ENCODE data around the gene TAOK3. TPM values are rescaled to one million over a fixed set of nuclear protein-coding genes. Genes with fewer than 3 reads are reported as not detected.

TAOK3 gene
- total and polyA plus RNA-seq, 9 of the 15 experiments (the other 6 are each of a cell fraction or from before 2014, with no cell fraction given), result 24.3 to 83.5 (median 47.1) TPM

DNA sequence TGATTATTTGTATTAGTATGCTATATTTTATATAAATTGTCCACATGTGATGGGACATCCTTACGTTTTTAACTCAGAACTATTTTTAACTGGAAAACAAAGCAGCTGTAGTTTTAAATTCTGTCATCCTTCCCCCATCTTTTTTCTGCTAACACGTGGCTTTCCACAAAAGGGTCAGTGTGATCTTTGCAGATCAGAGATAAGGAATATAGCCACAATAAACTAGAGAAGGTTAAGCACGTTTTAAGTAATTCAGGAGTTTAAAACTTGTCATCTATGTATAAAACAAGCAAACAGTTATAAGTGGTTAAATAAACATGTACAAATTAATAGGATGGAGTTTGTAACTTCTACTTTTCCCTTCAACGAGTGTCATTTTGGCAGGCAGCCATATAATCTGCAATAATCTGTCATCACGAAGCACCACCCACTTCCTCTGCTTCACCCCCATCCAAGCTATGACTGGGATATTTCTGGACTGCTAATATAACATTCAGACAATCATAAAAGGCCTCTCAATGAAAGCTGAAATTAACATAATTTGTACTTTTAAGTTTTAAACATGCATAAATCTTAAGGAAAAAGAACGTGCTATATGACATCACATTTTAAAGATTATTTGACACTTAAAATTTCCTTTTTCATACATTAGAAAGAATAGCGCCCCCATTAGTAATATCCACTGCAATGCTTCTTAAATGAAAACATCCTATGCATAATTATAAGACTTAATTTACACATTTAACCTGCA, 15.3 kb downstream of the TAOK3 start:
- no TSS peak for BruUV-seq (replicated peaks)
- ChIA-PET POLR2A (interaction anchor here (0.6 to 4.7 kb wide), 12 partner anchors 11 to 1849 kb away, joined by 3 to 46 read pairs (median 4); partner anchors contain the start of genes SUDS3 and TAOK3), CTCF (ENCODE audit: low intra/inter-chr PET ratio) (no interaction called here)
- Histone ChIP-seq H3K36me3 (ENCODE audit: control insufficient read depth, insufficient read depth, low read length) (peaks cover 29% of the 10 kb centered on the region), H4K20me1 (replicated peaks; ENCODE audit: control insufficient read depth, insufficient read depth, low read length) (no peaks in the 10 kb centered on the region), H3K4me1 (replicated peaks in 1 of 2; ENCODE audit: control insufficient read depth in 2 of 2, insufficient read depth in 2 of 2, low read length in 2 of 2) (peaks cover 8 to 20% of the 10 kb centered on the region in 2 experiments; a peak in 3 of 5 replicates), H3K4me3 (peak overlapping the region; percentile 41), H2AFZ (ENCODE audit: low read depth, low read length) (peak overlapping the region; percentile 84), H3K79me2 (ENCODE audit: control insufficient read depth, insufficient read depth, low read length) (peaks cover 92% of the 10 kb centered on the region), H3K9me1 (ENCODE audit: control insufficient read depth, insufficient read depth, low read length) (no peaks in the 10 kb centered on the region), H3K9me3 (replicated peaks; ENCODE audit: control insufficient read depth, insufficient read depth, low read depth, low read length) (peaks cover 17% of the 10 kb centered on the region), H3K9ac (ENCODE audit: insufficient read depth in 1 of 2, low read depth in 2 of 2, low read length in 2 of 2) (peak overlapping the region in 1 of 2 experiments; percentile 87; a peak in 2 of 4 replicates), H3K4me2 (ENCODE audit: insufficient read depth, low read length) (peak overlapping the region; percentile 62), H3K27me3 (ENCODE audit: control insufficient read depth in 2 of 2, insufficient read depth in 2 of 2, low read length in 2 of 2) (no peaks in the 10 kb centered on the region), H3K27ac (ENCODE audit: extremely low read depth, low read depth, low read length) (peak overlapping the region; percentile 88)
- DNase-seq (ENCODE audit: extremely low read depth in 1 of 4, low spot score in 3 of 4), result peak; percentile 63 to 90 (median 80)
- in situ Hi-C loops (cut with MboI) (loop anchor here (25.0 kb wide), 1 partner anchor 170 kb away; no protein-coding TSS in a partner anchor), intact Hi-C loops (cut with micrococcal nuclease) (no loop called here)
- ATAC-seq, result peak; percentile 87
- peak; percentile 85 for FAIRE-seq
- 0% methylated on average over 7 of the region's 7 CpGs for WGBS (ENCODE audit: insufficient coverage, low coverage, missing lambda C conversion rate)
- no peak for TF ChIP-seq POU5F1 (IDR thresholded peaks at IDR 0.05; ENCODE audit: borderline replicate concordance, low read depth, low read length, partially characterized antibody)
- peak; percentile 46; the same call in 1 of the 2 replicates for TF ChIP-seq RNF2 (IDR thresholded peaks at IDR 0.05)
- no peak for TF ChIP-seq COPS2 (conservative IDR thresholded peaks at IDR 0.05)
- no peak for TF ChIP-seq ZNF143 (CRISPR knock-in tag; IDR thresholded peaks at IDR 0.05)
- no peak for TF ChIP-seq SRSF9 (IDR thresholded peaks at IDR 0.05; ENCODE audit: borderline replicate concordance, low read depth, low read length)
- peak; percentile 36; the same call in 1 of the 2 replicates for TF ChIP-seq MAFK (IDR thresholded peaks at IDR 0.05; ENCODE audit: low read length)
- no peak for TF ChIP-seq SIN3B (IDR thresholded peaks at IDR 0.05; ENCODE audit: low read depth)
- TF ChIP-seq TBP (optimal IDR thresholded peaks at IDR 0.05; ENCODE audit: low read depth, low read length), result peak; percentile 39
- TF ChIP-seq, protein P1, sequence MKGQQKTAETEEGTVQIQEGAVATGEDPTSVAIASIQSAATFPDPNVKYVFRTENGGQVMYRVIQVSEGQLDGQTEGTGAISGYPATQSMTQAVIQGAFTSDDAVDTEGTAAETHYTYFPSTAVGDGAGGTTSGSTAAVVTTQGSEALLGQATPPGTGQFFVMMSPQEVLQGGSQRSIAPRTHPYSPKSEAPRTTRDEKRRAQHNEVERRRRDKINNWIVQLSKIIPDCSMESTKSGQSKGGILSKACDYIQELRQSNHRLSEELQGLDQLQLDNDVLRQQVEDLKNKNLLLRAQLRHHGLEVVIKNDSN (CRISPR knock-in tag; IDR thresholded peaks at IDR 0.05), result no peak
- no peak for TF ChIP-seq ZNF184 (CRISPR knock-in tag; IDR thresholded peaks at IDR 0.05)
- TF ChIP-seq ZNF282 (CRISPR knock-in tag; IDR thresholded peaks at IDR 0.05), result no peak
- TF ChIP-seq, protein P2, sequence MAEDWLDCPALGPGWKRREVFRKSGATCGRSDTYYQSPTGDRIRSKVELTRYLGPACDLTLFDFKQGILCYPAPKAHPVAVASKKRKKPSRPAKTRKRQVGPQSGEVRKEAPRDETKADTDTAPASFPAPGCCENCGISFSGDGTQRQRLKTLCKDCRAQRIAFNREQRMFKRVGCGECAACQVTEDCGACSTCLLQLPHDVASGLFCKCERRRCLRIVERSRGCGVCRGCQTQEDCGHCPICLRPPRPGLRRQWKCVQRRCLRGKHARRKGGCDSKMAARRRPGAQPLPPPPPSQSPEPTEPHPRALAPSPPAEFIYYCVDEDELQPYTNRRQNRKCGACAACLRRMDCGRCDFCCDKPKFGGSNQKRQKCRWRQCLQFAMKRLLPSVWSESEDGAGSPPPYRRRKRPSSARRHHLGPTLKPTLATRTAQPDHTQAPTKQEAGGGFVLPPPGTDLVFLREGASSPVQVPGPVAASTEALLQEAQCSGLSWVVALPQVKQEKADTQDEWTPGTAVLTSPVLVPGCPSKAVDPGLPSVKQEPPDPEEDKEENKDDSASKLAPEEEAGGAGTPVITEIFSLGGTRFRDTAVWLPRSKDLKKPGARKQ (CRISPR knock-in tag; IDR thresholded peaks at IDR 0.05), result no peak
- no peak for TF ChIP-seq PHF20 (IDR thresholded peaks at IDR 0.05; ENCODE audit: partially characterized antibody)
- TF ChIP-seq MIER1 (IDR thresholded peaks at IDR 0.05; ENCODE audit: low read depth), result no peak
- no peak for TF ChIP-seq SREBF2 (CRISPR knock-in tag; IDR thresholded peaks at IDR 0.05)
- TF ChIP-seq SMAD3 (CRISPR knock-in tag; conservative IDR thresholded peaks at IDR 0.05), result no peak
- TF ChIP-seq NUFIP1 (IDR thresholded peaks at IDR 0.05; ENCODE audit: partially characterized antibody), result no peak
- no peak for TF ChIP-seq POLR2AphosphoS2 (IDR thresholded peaks at IDR 0.05; ENCODE audit: low read length)
- TF ChIP-seq, protein P3, sequence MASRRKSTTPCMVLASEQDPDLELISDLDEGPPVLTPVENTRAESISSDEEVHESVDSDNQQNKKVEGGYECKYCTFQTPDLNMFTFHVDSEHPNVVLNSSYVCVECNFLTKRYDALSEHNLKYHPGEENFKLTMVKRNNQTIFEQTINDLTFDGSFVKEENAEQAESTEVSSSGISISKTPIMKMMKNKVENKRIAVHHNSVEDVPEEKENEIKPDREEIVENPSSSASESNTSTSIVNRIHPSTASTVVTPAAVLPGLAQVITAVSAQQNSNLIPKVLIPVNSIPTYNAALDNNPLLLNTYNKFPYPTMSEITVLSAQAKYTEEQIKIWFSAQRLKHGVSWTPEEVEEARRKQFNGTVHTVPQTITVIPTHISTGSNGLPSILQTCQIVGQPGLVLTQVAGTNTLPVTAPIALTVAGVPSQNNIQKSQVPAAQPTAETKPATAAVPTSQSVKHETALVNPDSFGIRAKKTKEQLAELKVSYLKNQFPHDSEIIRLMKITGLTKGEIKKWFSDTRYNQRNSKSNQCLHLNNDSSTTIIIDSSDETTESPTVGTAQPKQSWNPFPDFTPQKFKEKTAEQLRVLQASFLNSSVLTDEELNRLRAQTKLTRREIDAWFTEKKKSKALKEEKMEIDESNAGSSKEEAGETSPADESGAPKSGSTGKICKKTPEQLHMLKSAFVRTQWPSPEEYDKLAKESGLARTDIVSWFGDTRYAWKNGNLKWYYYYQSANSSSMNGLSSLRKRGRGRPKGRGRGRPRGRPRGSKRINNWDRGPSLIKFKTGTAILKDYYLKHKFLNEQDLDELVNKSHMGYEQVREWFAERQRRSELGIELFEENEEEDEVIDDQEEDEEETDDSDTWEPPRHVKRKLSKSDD (conservative IDR thresholded peaks at IDR 0.05; ENCODE audit: low read length), result no peak
- no peak for TF ChIP-seq TARDBP (IDR thresholded peaks at IDR 0.05)

Measured in K562 (cell line).